GM19035 (cell line): Measurements from ENCODE around the gene NRIP3.
A peak's percentile ranks its signal among the peaks of the same experiment; 100 is the strongest.
"Not testable (repeated sequence)": the region's sequence is repeated elsewhere in the genome, so short reads cannot be mapped to it uniquely, and the experiment has no call there.

Experiments
- ATAC-seq: cut with Tn5 transposase; IDR thresholded peaks from one replicate; pipeline ENCODE4 v1.9.1; 2021; ENCODE audit not compliant: unreplicated experiment

Gene NRIP3

GRCh38 chr11:9016916-9017642, 13.3 kb upstream of the NRIP3 start:
- no peak for ATAC-seq

- peak; percentile 78 for ATAC-seq
These were observed 11.9 kb upstream of the NRIP3 start for GRCh38 chr11:9015677-9016076.

DNA sequence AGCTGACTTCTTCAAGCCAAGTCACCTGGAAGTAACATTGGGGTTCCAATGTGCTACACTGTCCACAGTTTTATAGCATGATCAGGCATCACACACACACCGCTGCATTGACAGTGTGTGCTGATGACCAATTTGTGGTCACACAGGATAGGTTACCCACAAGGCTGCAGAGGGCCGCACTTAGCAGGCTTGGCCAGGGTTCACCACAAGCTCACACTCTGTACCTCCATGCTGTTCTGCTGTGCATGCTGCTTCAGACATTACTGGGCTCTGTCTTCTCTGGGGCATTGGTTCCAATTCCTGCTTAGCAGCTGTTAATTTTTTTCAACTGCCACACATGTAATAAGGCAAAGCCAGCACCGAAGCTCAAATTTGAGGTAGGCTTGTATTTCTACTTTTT, 11.0 kb upstream of the NRIP3 start:
- no peak for ATAC-seq

GRCh38 chr11:9013373-9013772, 9.6 kb upstream of the NRIP3 start:
- no peak for ATAC-seq

DNA sequence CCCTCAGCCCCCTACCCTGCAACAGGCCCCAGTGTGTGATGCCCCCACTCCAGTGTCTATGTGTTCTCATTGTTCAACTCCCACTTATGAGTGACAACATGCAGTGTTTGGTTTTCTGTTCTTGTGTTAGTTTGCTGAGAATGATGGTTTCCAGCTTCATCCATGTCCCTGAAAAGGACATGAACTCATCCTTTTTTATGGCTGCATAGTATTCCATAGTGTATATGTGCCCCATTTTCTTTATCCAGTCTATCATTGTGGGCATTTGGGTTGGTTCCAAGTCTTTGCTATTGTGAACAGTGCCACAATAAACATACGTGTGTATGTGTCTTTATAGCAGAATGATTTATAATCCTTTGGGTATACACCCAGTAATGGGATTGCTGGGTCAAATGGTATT, 5.7 kb upstream of the NRIP3 start:
- not testable (repeated sequence) for ATAC-seq

DNA sequence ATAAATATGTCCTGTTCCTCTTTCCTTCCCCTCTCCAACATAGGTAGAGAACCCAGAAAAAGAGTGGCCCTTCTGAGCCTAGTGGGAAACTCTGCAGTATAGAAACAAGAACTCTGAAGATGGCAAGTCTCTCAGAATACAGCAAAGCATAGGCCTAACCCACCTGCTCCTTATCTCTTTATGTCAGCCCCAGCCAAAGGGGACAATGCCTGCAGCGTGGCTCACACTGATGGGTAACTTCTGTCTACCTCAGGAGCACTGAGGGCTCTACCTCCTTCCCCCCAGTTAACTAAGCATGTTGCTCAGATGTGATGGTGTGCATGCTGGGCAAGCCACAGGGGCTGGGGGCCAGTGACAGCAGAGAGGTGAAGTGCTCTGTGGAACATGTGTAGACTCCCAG, 4.9 kb upstream of the NRIP3 start:
- ATAC-seq, result no peak

DNA sequence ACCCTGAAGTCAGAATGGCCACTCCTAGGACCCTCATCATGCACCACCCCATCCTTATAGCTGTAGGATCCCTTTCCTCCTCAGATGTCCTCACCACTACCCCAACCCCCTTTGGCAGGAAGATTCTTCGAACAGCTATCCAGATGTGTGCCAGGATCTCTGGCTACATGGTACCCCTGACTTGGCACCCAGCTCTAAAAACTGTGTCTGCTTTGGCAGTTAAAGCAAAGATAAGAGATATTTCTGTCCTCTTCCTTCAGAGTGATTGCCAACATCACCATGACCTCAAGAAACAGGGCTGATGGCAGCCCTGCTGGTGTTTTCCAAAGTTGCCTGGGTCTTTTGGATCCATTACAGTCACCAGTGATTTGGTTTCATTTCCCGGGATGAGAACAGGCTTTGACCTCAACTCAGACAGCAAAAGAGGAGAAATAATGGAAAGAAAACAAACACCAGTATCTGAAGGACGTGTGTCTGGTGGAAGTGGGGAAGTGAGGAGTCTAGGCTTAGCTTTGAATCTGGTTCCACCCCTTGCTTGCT, 4.3 kb upstream of the NRIP3 start:
- no peak for ATAC-seq

DNA sequence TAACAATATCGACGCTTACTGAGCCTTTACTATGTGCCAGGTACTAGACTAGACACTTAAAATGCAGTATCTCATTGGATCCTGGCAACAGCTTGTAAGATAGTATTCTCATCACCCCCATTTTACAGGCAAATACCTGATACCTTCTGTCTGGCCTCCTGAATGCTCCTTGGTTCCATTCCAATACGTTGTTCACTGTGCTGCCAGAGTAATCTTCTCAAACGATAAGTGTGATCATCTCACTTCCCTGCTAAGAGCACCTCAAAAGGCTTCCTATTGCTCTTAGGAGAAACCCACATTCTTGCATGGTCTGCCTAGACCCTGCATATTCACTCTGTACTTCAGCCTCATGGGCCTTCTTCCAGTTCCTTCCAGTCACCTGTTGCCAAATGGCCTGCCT, 1.3 kb upstream of the NRIP3 start:
- ATAC-seq, result no peak

GRCh38 chr11:9004183-9004926, 554 bp upstream of the NRIP3 start:
- ATAC-seq, result no peak

GRCh38 chr11:9002920-9003572, 755 bp downstream of the NRIP3 start:
- no peak for ATAC-seq

GRCh38 chr11:9001736-9002135, 2.1 kb downstream of the NRIP3 start:
- ATAC-seq, result no peak

GRCh38 chr11:8998017-8998416, 5.8 kb downstream of the NRIP3 start:
- ATAC-seq, result no peak

- ATAC-seq, result no peak
These were observed 6.3 kb downstream of the NRIP3 start for GRCh38 chr11:8997451-8997850.

- ATAC-seq, result no peak
These were observed 14.3 kb downstream of the NRIP3 start for GRCh38 chr11:8989453-8989852.

DNA sequence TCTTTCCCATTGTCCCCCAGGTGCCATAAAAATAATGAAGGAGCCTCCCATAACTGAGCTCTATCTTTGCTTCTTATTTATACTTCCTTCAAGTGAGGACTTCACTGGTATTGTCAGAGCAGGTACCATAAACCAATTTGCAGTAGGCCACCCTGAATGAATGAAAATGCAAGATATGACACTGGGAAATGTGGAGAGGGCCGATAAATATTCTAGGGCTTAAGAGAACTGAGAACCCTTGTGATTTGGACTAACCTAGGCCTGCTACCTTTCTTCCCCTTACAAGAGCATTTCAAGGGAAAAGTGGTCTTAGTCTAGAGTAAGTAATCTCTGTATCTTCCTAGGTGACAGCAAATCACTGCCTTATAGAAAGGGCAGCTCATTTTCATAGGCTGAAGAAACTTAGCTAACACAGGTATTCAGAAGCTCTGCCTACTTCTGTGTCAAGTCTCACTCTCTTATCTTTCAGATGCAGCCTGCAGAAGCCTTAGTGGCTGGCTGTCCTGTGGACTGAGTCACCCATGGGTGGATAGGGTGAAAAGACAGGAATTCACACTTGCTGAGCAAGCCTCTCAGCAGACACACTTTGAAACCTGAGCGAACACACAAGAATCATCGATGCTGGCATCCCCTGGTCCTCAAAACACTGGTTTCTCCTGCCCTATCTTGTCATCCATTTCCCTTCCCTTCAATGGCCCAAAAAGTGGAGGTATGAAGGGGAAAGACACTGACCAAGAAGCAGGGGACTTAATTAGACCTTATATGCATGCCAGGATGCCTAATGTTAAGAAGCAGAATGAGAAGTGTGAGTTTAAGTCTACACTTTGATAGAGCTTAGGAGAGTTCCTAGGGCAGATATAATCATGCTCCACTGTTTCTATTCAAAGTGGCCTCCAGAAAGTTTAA, 15.2 kb downstream of the NRIP3 start:
- ATAC-seq, result no peak

DNA sequence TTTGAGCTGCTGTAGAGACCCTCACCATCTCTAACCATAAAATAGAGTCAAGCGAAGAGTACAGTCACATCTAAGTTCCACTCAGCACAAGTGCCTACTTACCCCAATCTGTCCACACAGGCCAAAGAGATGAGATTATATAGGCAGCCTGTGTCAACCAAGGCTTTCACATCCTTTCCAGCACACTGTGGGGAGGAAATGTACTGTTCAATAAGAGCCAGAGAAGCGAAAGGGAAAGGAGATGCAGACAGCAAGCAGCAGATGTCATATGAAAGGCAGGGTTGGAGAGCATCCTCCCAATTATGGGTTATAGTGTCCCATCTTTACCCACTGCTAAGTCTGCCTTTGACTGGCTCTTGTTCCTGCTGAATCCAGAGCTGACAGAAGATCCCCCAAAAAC, 16.4 kb downstream of the NRIP3 start:
- ATAC-seq, result no peak

GRCh38 chr11:8986772-8987171, 17.0 kb downstream of the NRIP3 start:
- ATAC-seq, result not testable (repeated sequence)

- no peak for ATAC-seq
These were observed 18.3 kb downstream of the NRIP3 start for GRCh38 chr11:8985462-8985861.

- no peak for ATAC-seq
These were observed 20.2 kb downstream of the NRIP3 start for GRCh38 chr11:8983552-8983951.

DNA sequence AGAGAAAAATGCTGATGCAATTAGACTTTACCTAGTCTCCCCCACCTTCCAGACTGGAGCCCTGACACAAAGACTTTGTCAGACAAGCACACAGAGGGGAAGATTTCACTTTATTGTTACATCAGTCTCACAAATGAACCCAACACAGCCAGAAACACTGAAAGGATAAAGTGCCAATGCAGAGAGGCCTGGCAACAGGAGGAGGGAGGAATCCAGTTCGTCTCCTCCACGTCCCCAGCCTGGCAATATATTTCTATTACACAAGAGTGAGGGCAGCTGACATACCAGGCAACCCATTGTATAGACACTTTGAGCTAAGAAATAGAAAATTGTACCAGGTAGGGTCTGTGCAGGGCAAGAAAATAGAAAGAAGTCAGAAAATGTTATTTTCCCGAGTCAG, 23.3 kb downstream of the NRIP3 start:
- ATAC-seq, result no peak

GRCh38 chr11:8979365-8979764, 24.4 kb downstream of the NRIP3 start:
- ATAC-seq, result not testable (repeated sequence)
